ENCODE data around the gene ANAPC2.

Gene ANAPC2, protein sequence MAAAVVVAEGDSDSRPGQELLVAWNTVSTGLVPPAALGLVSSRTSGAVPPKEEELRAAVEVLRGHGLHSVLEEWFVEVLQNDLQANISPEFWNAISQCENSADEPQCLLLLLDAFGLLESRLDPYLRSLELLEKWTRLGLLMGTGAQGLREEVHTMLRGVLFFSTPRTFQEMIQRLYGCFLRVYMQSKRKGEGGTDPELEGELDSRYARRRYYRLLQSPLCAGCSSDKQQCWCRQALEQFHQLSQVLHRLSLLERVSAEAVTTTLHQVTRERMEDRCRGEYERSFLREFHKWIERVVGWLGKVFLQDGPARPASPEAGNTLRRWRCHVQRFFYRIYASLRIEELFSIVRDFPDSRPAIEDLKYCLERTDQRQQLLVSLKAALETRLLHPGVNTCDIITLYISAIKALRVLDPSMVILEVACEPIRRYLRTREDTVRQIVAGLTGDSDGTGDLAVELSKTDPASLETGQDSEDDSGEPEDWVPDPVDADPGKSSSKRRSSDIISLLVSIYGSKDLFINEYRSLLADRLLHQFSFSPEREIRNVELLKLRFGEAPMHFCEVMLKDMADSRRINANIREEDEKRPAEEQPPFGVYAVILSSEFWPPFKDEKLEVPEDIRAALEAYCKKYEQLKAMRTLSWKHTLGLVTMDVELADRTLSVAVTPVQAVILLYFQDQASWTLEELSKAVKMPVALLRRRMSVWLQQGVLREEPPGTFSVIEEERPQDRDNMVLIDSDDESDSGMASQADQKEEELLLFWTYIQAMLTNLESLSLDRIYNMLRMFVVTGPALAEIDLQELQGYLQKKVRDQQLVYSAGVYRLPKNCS

GRCh38 chr9:137188490-137189296 is at the start of gene ANAPC2, which contains the start of gene SSNA1:
Gene ANAPC2, minus strand, starts transcription at chr9:137188560. Its CDS starts 28 bp downstream, at chr9:137188532.
Gene SSNA1, plus strand, starts transcription at chr9:137188676. Its CDS starts 51 bp downstream, at chr9:137188727.
- TF ChIP-seq, protein P1, sequence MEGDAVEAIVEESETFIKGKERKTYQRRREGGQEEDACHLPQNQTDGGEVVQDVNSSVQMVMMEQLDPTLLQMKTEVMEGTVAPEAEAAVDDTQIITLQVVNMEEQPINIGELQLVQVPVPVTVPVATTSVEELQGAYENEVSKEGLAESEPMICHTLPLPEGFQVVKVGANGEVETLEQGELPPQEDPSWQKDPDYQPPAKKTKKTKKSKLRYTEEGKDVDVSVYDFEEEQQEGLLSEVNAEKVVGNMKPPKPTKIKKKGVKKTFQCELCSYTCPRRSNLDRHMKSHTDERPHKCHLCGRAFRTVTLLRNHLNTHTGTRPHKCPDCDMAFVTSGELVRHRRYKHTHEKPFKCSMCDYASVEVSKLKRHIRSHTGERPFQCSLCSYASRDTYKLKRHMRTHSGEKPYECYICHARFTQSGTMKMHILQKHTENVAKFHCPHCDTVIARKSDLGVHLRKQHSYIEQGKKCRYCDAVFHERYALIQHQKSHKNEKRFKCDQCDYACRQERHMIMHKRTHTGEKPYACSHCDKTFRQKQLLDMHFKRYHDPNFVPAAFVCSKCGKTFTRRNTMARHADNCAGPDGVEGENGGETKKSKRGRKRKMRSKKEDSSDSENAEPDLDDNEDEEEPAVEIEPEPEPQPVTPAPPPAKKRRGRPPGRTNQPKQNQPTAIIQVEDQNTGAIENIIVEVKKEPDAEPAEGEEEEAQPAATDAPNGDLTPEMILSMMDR (IDR thresholded peaks at IDR 0.05; ENCODE audit: low read depth, low read length), result peak; percentile 35
- TF ChIP-seq, protein P2, sequence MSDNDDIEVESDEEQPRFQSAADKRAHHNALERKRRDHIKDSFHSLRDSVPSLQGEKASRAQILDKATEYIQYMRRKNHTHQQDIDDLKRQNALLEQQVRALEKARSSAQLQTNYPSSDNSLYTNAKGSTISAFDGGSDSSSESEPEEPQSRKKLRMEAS (IDR thresholded peaks at IDR 0.05; ENCODE audit: low read depth, low read length), result peak; percentile 67
- TF ChIP-seq POLR2A (IDR thresholded peaks at IDR 0.05; ENCODE audit: extremely low read depth, insufficient read length), result peak; percentile 73
- TF ChIP-seq MYC (IDR thresholded peaks at IDR 0.05; ENCODE audit: low read depth, low read length), result peak; percentile 68
- peak; percentile 95 for DNase-seq (ENCODE audit: low read depth)
- peak within 1 kb of the TSS; percentile 90 for H3K4me3 ChIP-seq (ENCODE audit: low read depth, low read length)

GRCh38 chr9:137236936-137237421 is 48.6 kb upstream of the ANAPC2 start:
- H3K4me3 ChIP-seq (ENCODE audit: low read depth, low read length), result no peak overlapping the region
- TF ChIP-seq MYC (IDR thresholded peaks at IDR 0.05; ENCODE audit: low read depth, low read length), result 0 out of 2 replicates have a peak, but pooled peaks have one; percentile 41
- TF ChIP-seq, protein P2 (IDR thresholded peaks at IDR 0.05; ENCODE audit: low read depth, low read length), result peak; percentile 29; the same call in 1 of the 2 replicates
- TF ChIP-seq, protein P1 (IDR thresholded peaks at IDR 0.05; ENCODE audit: low read depth, low read length), result no peak

DNA sequence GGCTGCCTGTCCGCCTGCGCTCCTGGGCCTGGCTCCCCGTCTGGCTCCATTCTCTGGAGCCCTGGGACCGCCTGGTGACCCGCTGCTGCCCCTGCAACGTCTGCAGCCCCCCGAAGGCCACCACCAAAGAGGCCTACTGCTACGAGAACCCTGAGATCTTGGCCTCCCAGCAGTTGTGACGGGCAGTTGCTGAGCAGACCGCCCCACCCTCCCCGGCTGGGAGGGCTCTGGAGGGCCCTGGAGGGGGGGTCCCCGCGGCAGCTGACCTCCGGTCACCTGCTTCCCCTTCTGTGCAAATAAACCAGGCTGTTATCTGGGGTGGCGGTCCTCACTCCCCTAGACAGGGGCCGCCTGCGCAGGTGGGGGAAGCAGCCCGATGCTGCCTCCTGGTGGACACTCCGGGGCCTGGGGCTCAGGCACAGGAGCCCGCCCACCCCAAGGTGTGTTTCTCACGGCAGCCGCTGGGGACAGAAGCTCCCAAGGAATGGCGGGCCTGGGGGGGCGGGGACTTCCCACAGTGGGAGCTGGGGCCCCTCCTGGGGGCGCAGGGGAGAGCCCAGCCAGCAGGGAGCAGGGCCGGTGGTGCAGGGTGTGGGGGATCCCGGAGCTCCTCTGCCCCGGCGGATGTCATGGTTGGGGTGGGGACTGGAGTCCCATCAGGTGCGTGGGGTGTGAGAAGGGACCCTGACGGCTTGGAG is 48.0 kb upstream of the ANAPC2 start:
- TF ChIP-seq, protein P2 (IDR thresholded peaks at IDR 0.05; ENCODE audit: low read depth, low read length), result no peak; the same call in 1 of the 2 replicates
- no peak for TF ChIP-seq POLR2A (IDR thresholded peaks at IDR 0.05; ENCODE audit: extremely low read depth, insufficient read length)
- peak; percentile 27; the same call in 1 of the 2 replicates for TF ChIP-seq MYC (IDR thresholded peaks at IDR 0.05; ENCODE audit: low read depth, low read length)
- TF ChIP-seq, protein P1 (IDR thresholded peaks at IDR 0.05; ENCODE audit: low read depth, low read length), result peak; percentile 94
- no peak overlapping the region for H3K4me3 ChIP-seq (ENCODE audit: low read depth, low read length)
- DNase-seq (ENCODE audit: low read depth), result peak; percentile 88

More at GRCh38 chr9:137236936-137237421, 48.6 kb upstream of the ANAPC2 start:
- peak; percentile 61 for DNase-seq (ENCODE audit: low read depth)

- H3K4me3 ChIP-seq (ENCODE audit: low read depth, low read length), result no peak overlapping the region
- TF ChIP-seq POLR2A (IDR thresholded peaks at IDR 0.05; ENCODE audit: extremely low read depth, insufficient read length), result no peak
- no peak for TF ChIP-seq MYC (IDR thresholded peaks at IDR 0.05; ENCODE audit: low read depth, low read length)
- TF ChIP-seq, protein P2 (IDR thresholded peaks at IDR 0.05; ENCODE audit: low read depth, low read length), result no peak
- TF ChIP-seq, protein P1 (IDR thresholded peaks at IDR 0.05; ENCODE audit: low read depth, low read length), result no peak
- DNase-seq (ENCODE audit: low read depth), result no peak
These were observed 47.3 kb upstream of the ANAPC2 start for GRCh38 chr9:137235424-137236237.
